ENCODE results near the gene DOP1A.

The DOP1A gene

GRCh38 chr6:83138118-83138722 is 70.7 kb downstream of the DOP1A start:
- Histone ChIP-seq H3K4me3 (ENCODE audit: insufficient read depth, low read length, poor library complexity, severe bottlenecking) (no peak overlapping the region), H2AFZ (ENCODE audit: low read depth, low read length, severe bottlenecking) (no peak overlapping the region), H3K9ac (ENCODE audit: low read length) (no peak overlapping the region), H3K79me2 (ENCODE audit: insufficient read depth, low read length) (no peaks in the 10 kb centered on the region), H3K27ac (ENCODE audit: low read depth, low read length) (no peak overlapping the region), H3K9me2 (replicated peaks; ENCODE audit: insufficient read depth, low read length) (no peaks in the 10 kb centered on the region), H4K20me1 (ENCODE audit: low read depth, low read length) (no peaks in the 10 kb centered on the region), H3F3A (ENCODE audit: insufficient read depth) (no peaks in the 10 kb centered on the region), H3K9me3 (ENCODE audit: insufficient read depth, low read length) (no peaks in the 10 kb centered on the region), H3K4me2 (ENCODE audit: low read depth, low read length, poor library complexity, severe bottlenecking) (no peak overlapping the region), H3K27me3 (ENCODE audit: low read length) (no peaks in the 10 kb centered on the region), H3K36me3 (ENCODE audit: low read length) (peaks cover 45% of the 10 kb centered on the region; the same call in 1 of the 2 replicates)
- no peak for TF ChIP-seq CTCF (IDR thresholded peaks at IDR 0.05; ENCODE audit: insufficient read depth, low read length, poor library complexity, severe bottlenecking)
- TF ChIP-seq EZH2phosphoT487 (conservative IDR thresholded peaks at IDR 0.05; ENCODE audit: low read length), result no peak

GRCh38 chr6:83138758-83139157 is 71.3 kb downstream of the DOP1A start:
- Histone ChIP-seq H3K9ac (ENCODE audit: low read length) (no peak overlapping the region), H4K20me1 (ENCODE audit: low read depth, low read length) (no peaks in the 10 kb centered on the region), H3K79me2 (ENCODE audit: insufficient read depth, low read length) (no peaks in the 10 kb centered on the region), H3K36me3 (ENCODE audit: low read length) (peaks cover 42% of the 10 kb centered on the region; the same call in 1 of the 2 replicates), H3K9me3 (ENCODE audit: insufficient read depth, low read length) (no peaks in the 10 kb centered on the region), H3K27me3 (ENCODE audit: low read length) (no peaks in the 10 kb centered on the region), H3K4me3 (ENCODE audit: insufficient read depth, low read length, poor library complexity, severe bottlenecking) (no peak overlapping the region), H3F3A (ENCODE audit: insufficient read depth) (no peaks in the 10 kb centered on the region), H3K9me2 (replicated peaks; ENCODE audit: insufficient read depth, low read length) (no peaks in the 10 kb centered on the region), H2AFZ (ENCODE audit: low read depth, low read length, severe bottlenecking) (no peak overlapping the region), H3K4me2 (ENCODE audit: low read depth, low read length, poor library complexity, severe bottlenecking) (no peak overlapping the region), H3K27ac (ENCODE audit: low read depth, low read length) (no peak overlapping the region)
- no peak for TF ChIP-seq CTCF (IDR thresholded peaks at IDR 0.05; ENCODE audit: insufficient read depth, low read length, poor library complexity, severe bottlenecking)
- no peak for TF ChIP-seq EZH2phosphoT487 (conservative IDR thresholded peaks at IDR 0.05; ENCODE audit: low read length)

GRCh38 chr6:83151114-83151513 is 83.6 kb downstream of the DOP1A start:
- no peaks in the 10 kb centered on the region for H3K79me2 ChIP-seq (ENCODE audit: insufficient read depth, low read length)
- no peaks in the 10 kb centered on the region for H3K27me3 ChIP-seq (ENCODE audit: low read length)
- no peak overlapping the region for H3K4me3 ChIP-seq (ENCODE audit: insufficient read depth, low read length, poor library complexity, severe bottlenecking)
- H4K20me1 ChIP-seq (ENCODE audit: low read depth, low read length), result no peaks in the 10 kb centered on the region
- no peak overlapping the region for H3K9ac ChIP-seq (ENCODE audit: low read length)
- H3K9me3 ChIP-seq (ENCODE audit: insufficient read depth, low read length), result no peaks in the 10 kb centered on the region
- H2AFZ ChIP-seq (ENCODE audit: low read depth, low read length, severe bottlenecking), result no peak overlapping the region
- TF ChIP-seq CTCF (IDR thresholded peaks at IDR 0.05; ENCODE audit: insufficient read depth, low read length, poor library complexity, severe bottlenecking) (no peak), EZH2phosphoT487 (conservative IDR thresholded peaks at IDR 0.05; ENCODE audit: low read length) (no peak)
- no peaks in the 10 kb centered on the region for H3F3A ChIP-seq (ENCODE audit: insufficient read depth)
- peaks cover 53% of the 10 kb centered on the region for H3K36me3 ChIP-seq (ENCODE audit: low read length)
- no peaks in the 10 kb centered on the region for H3K9me2 ChIP-seq (replicated peaks; ENCODE audit: insufficient read depth, low read length)
- H3K27ac ChIP-seq (ENCODE audit: low read depth, low read length), result no peak overlapping the region
- no peak overlapping the region for H3K4me2 ChIP-seq (ENCODE audit: low read depth, low read length, poor library complexity, severe bottlenecking)
